PC-3 (cell line): ENCODE measurements around the gene FAM120B. TPM values are rescaled to one million over a fixed set of nuclear protein-coding genes. Genes with fewer than 3 reads are reported as not detected.

ENCODE experiments used
- ATAC-seq: fragments of 200-7000 bp; cut with Tn5 transposase; 2 replicates; pipeline ENCODE4 v1.9.1; 2020; ENCODE audit warnings: mild to moderate bottlenecking, moderate library complexity
- BruUV-seq: library from RNA; stranded (reverse); fragments of 400-500 nt; replicated peaks from 2 replicates; lab custom pipeline; 2021; lab: Mats Ljungman, UMichigan
- CTCF ChIA-PET: fragments of 300-600 bp; sonication (Branson Sonifier 250); formaldehyde crosslinking; loops from one replicate; lab custom pipeline; 2022; ENCODE audit warnings: antibody characterized with exemption; lab: Charles Lee
- POLR2A ChIA-PET: fragments of 300-600 bp; sonication (Branson Sonifier 250); formaldehyde crosslinking; loops from one replicate; lab custom pipeline; 2022; ENCODE audit warnings: antibody characterized with exemption; ENCODE audit not compliant: unreplicated experiment; lab: Charles Lee
- DNase-seq: peaks from one replicate; pipeline ENCODE4 v3.0.0-alpha.2; 2015
- H2AFZ ChIP-seq: fragments of 300-600 bp; sonication (generic); 2 replicates; pipeline ENCODE4 v1.6.0; 2016; ENCODE audit warnings: antibody characterized with exemption, low read length
- H3F3A ChIP-seq: fragments of 300-600 bp; sonication (generic); one replicate; pipeline ENCODE4 v1.6.0; 2017; ENCODE audit warnings: antibody characterized with exemption, low read length, control low read depth, mild to moderate bottlenecking; ENCODE audit not compliant: unreplicated experiment
- H3K27ac ChIP-seq: fragments of 300-600 bp; sonication (generic); 2 replicates; pipeline ENCODE4 v1.5.1; 2016; ENCODE audit warnings: mild to moderate bottlenecking, low read length
- H3K27me3 ChIP-seq: fragments of 300-600 bp; sonication (generic); 2 replicates; pipeline ENCODE4 v1.6.1; 2016; ENCODE audit warnings: low read length, mixed read lengths
- H3K36me3 ChIP-seq: fragments of 300-600 bp; sonication (generic); 2 replicates; pipeline ENCODE4 v1.6.1; 2016; ENCODE audit warnings: low read depth, mixed run types, low read length, mixed read lengths
- H3K4me1 ChIP-seq: fragments of 300-600 bp; sonication (generic); 2 replicates; pipeline ENCODE4 v1.5.1; 2016; ENCODE audit warnings: low read length; ENCODE audit not compliant: insufficient read depth
- H3K4me2 ChIP-seq: fragments of 300-600 bp; sonication (generic); 2 replicates; pipeline ENCODE4 v1.6.0; 2016; ENCODE audit warnings: low read length
- H3K4me3 ChIP-seq: fragments of 300-600 bp; sonication (generic); 2 replicates; pipeline ENCODE4 v1.5.1; 2016; ENCODE audit warnings: mild to moderate bottlenecking, low read length, mixed read lengths
- H3K79me2 ChIP-seq: fragments of 300-600 bp; sonication (generic); 2 replicates; pipeline ENCODE4 v1.6.1; 2017; ENCODE audit warnings: low read length, mixed read lengths
- H3K9ac ChIP-seq: fragments of 300-600 bp; sonication (generic); 2 replicates; pipeline ENCODE4 v1.6.0; 2016; ENCODE audit warnings: mild to moderate bottlenecking, low read length
- H3K9me2 ChIP-seq: fragments of 300-600 bp; sonication (generic); replicated peaks from 2 replicates; pipeline ENCODE4 v1.6.1; 2016; ENCODE audit warnings: mixed run types, low read length, mixed read lengths
- H3K9me3 ChIP-seq: fragments of 300-600 bp; sonication (generic); 2 replicates; pipeline ENCODE4 v1.6.1; 2016; ENCODE audit warnings: low read length, mixed read lengths
- H4K20me1 ChIP-seq: fragments of 300-600 bp; sonication (generic); 2 replicates; pipeline ENCODE4 v1.6.1; 2016; ENCODE audit warnings: low read length, mixed read lengths
- EZH2 ChIP-seq: fragments of 300-600 bp; sonication (generic); IDR thresholded peaks from one replicate; pipeline ENCODE4 v1.6.1; 2017; ENCODE audit warnings: antibody characterized with exemption, mild to moderate bottlenecking, low read length; ENCODE audit not compliant: unreplicated experiment
- EZH2phosphoT487 ChIP-seq: fragments of 300-600 bp; sonication (generic); IDR thresholded peaks from 2 replicates; pipeline ENCODE4 v1.6.1; 2018; ENCODE audit warnings: mild to moderate bottlenecking, antibody characterized with exemption, low read length, borderline replicate concordance
- intact Hi-C: fragments of 100-400 bp; cut with micrococcal nuclease; formaldehyde crosslinking; loops from 2 replicates; pipeline ENCODE4 v1.9.0; 2023
- total RNA-seq: library from RNA; depleted of rRNA; stranded (reverse); fragments of >200 nt; gene quantifications from 2 replicates; pipeline ENCODE4 v1.2.3, GENCODE V29; 2014
- TF ChIP-seq, protein P1 (sequence below): fragments of 300-600 bp; sonication (generic); conservative IDR thresholded peaks from 2 replicates; pipeline ENCODE4 v1.5.1; 2017; ENCODE audit warnings: antibody characterized with exemption, low read depth, mild to moderate bottlenecking, low read length

Gene FAM120B
- total RNA-seq, 1 experiment from 2014 or later = 8.7 TPM

DNA sequence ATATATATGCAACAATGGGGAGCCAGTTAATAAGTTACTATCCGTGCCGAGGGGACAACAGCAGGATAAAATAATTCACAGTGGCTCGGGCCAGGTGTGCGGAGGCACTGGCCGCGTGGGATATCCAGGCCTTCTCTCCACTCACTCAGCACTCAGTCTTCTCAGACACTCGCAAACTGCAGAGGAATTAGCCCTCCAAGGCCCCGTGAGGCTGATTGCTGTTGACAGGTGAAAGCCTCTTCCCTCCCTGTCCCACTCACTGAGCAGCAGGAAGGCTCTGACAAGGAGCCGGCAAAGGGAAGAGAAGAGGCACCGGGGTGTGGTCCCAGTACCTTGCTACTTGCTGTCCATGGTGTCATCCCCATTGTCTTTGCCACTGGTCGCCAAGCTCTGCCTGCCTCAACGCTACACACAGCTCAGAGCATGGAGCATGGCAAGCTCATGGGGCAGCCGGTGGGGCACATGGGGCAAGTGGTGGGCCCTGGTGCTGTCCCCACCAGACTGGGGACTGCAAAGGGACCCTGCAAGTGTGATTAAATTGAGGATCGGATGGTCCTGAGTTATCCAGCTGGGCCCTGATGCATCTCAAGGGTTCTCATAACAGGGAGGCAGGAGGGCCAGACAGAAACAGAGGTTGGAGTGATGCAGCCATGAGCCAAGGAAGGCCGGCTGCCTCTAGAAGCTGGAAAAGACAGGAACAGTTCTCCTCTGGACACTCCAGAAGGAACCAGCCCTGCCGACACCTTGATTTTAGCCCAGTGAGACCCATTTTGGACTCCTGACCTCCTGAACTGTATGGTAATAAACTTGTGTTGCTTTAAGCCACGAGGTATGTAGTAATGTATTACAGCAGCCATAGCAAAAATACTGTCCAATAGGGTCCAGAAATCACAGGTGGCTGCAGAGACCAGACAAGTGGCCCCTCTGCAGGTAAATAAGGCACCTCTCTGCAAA, 126.9 kb downstream of the FAM120B start:
- Histone ChIP-seq H3K9ac (no peak overlapping the region), H3K4me3 (no peak overlapping the region), H3K4me1 (peaks cover 10% of the 10 kb centered on the region), H3F3A (no peaks in the 10 kb centered on the region), H4K20me1 (no peaks in the 10 kb centered on the region), H3K4me2 (no peak overlapping the region), H3K79me2 (no peaks in the 10 kb centered on the region), H3K36me3 (no peaks in the 10 kb centered on the region), H2AFZ (no peak overlapping the region), H3K9me3 (no peaks in the 10 kb centered on the region), H3K27ac (no peak overlapping the region), H3K27me3 (no peaks in the 10 kb centered on the region), H3K9me2 (no peaks in the 10 kb centered on the region)
- DNase-seq (no peak), ATAC-seq (no peak)
- ChIA-PET CTCF (no interaction called here), POLR2A (no interaction called here)
- intact Hi-C loops = no loop called here
- TF ChIP-seq, protein P1, sequence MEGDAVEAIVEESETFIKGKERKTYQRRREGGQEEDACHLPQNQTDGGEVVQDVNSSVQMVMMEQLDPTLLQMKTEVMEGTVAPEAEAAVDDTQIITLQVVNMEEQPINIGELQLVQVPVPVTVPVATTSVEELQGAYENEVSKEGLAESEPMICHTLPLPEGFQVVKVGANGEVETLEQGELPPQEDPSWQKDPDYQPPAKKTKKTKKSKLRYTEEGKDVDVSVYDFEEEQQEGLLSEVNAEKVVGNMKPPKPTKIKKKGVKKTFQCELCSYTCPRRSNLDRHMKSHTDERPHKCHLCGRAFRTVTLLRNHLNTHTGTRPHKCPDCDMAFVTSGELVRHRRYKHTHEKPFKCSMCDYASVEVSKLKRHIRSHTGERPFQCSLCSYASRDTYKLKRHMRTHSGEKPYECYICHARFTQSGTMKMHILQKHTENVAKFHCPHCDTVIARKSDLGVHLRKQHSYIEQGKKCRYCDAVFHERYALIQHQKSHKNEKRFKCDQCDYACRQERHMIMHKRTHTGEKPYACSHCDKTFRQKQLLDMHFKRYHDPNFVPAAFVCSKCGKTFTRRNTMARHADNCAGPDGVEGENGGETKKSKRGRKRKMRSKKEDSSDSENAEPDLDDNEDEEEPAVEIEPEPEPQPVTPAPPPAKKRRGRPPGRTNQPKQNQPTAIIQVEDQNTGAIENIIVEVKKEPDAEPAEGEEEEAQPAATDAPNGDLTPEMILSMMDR = no peak
- no peak for TF ChIP-seq EZH2
- TF ChIP-seq EZH2phosphoT487 = no peak
- no TSS peak for BruUV-seq

DNA sequence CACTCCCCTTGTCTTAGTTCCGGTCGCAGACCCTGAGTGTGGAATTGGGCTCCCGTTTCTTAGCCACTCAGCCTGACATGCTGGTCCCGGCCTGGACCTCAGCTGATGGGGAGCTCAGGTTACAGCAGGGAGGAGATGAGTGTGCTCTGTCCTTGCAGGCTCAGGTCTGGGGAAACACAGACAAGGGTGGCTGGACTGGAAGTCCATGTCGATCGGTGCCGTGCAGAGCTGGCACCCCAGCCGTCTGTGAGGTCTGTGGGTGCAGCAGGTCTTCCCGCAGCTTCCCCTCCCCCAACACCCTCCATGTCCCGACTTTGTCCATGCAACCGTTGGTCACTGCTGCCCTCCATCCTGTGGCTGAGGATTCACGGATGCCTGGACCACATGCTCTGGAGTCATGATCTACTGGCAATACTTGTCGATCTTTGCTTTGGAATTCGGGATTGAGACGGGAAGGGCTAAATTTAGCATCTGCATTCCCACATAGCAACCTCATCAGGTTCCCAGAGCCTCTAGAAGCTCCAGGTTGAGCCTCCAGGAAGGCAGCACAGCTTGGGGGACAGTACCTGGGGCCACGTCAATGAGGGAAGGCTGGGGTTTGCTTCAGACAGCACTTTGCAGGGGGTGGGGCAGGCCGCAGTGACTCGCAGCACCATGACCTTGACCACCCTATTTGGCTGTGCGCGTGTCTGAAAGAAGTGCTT, 127.7 kb downstream of the FAM120B start:
- H3K4me3 ChIP-seq = no peak overlapping the region
- H2AFZ ChIP-seq = no peak overlapping the region
- no peaks in the 10 kb centered on the region for H3F3A ChIP-seq
- no peak overlapping the region for H3K9ac ChIP-seq
- intact Hi-C loops = no loop called here
- no peaks in the 10 kb centered on the region for H3K9me2 ChIP-seq
- ChIA-PET CTCF (no interaction called here), POLR2A (no interaction called here)
- no peak overlapping the region for H3K4me2 ChIP-seq
- no peaks in the 10 kb centered on the region for H3K9me3 ChIP-seq
- no peak for DNase-seq
- no peaks in the 10 kb centered on the region for H4K20me1 ChIP-seq
- H3K4me1 ChIP-seq = peaks cover 10% of the 10 kb centered on the region
- ATAC-seq = no peak
- BruUV-seq = no TSS peak
- no peak for TF ChIP-seq EZH2phosphoT487
- TF ChIP-seq EZH2 = no peak
- TF ChIP-seq, protein P1 = no peak
- no peaks in the 10 kb centered on the region for H3K36me3 ChIP-seq
- no peaks in the 10 kb centered on the region for H3K79me2 ChIP-seq
- H3K27ac ChIP-seq = no peak overlapping the region
- H3K27me3 ChIP-seq = no peaks in the 10 kb centered on the region

- CTCF ChIA-PET = no interaction called here
- H3K27me3 ChIP-seq = no peaks in the 10 kb centered on the region
- no peak for DNase-seq
- no peaks in the 10 kb centered on the region for H4K20me1 ChIP-seq
- H3K4me3 ChIP-seq = no peak overlapping the region
- H3K4me1 ChIP-seq = peaks cover 10% of the 10 kb centered on the region
- H3K9me2 ChIP-seq = no peaks in the 10 kb centered on the region
- no peak for ATAC-seq
- H3K27ac ChIP-seq = no peak overlapping the region
- H3K36me3 ChIP-seq = no peaks in the 10 kb centered on the region
- no peak overlapping the region for H3K4me2 ChIP-seq
- intact Hi-C loops = no loop called here
- H2AFZ ChIP-seq = no peak overlapping the region
- BruUV-seq = no TSS peak
- H3K79me2 ChIP-seq = no peaks in the 10 kb centered on the region
- POLR2A ChIA-PET = no interaction called here
- H3F3A ChIP-seq = no peaks in the 10 kb centered on the region
- no peak overlapping the region for H3K9ac ChIP-seq
- TF ChIP-seq, protein P1 = no peak
- TF ChIP-seq EZH2 (no peak), EZH2phosphoT487 (no peak)
- no peaks in the 10 kb centered on the region for H3K9me3 ChIP-seq
Measured at GRCh38 chr6:170434821-170435155, 128.2 kb downstream of the FAM120B start.
